GM19324 (cell line): Measurements from ENCODE around the gene EXOC3L2.

Source experiments
- ATAC-seq: cut with Tn5 transposase; IDR thresholded peaks from one replicate; pipeline ENCODE4 v1.9.1; 2021; ENCODE audit warnings: mild to moderate bottlenecking, moderate library complexity; ENCODE audit not compliant: unreplicated experiment, low FRiP score

Gene EXOC3L2

GRCh38 chr19:45223879-45224278 lies 21.3 kb downstream of the EXOC3L2 start:
- no peak for ATAC-seq

GRCh38 chr19:45222724-45223123 lies 22.5 kb downstream of the EXOC3L2 start:
- ATAC-seq = no peak

- ATAC-seq = no peak
These were observed 26.1 kb downstream of the EXOC3L2 start for GRCh38 chr19:45218911-45219743.

GRCh38 chr19:45218426-45218825 lies 26.8 kb downstream of the EXOC3L2 start:
- no peak for ATAC-seq

GRCh38 chr19:45217957-45218334 lies 27.3 kb downstream of the EXOC3L2 start:
- ATAC-seq = no peak

- ATAC-seq = no peak
These were observed 27.8 kb downstream of the EXOC3L2 start for GRCh38 chr19:45217193-45217956.

GRCh38 chr19:45216667-45217066 lies 28.5 kb downstream of the EXOC3L2 start:
- ATAC-seq = no peak

- ATAC-seq = no peak
These were observed 29.6 kb downstream of the EXOC3L2 start for GRCh38 chr19:45215391-45216191.

- ATAC-seq = no peak
These were observed 32.2 kb downstream of the EXOC3L2 start for GRCh38 chr19:45213031-45213430.

- no peak for ATAC-seq
These were observed 33.3 kb downstream of the EXOC3L2 start for GRCh38 chr19:45211751-45212381.

GRCh38 chr19:45206328-45206727 lies 38.9 kb downstream of the EXOC3L2 start:
- no peak for ATAC-seq

- no peak for ATAC-seq
These were observed 39.4 kb downstream of the EXOC3L2 start for GRCh38 chr19:45205810-45206209.

GRCh38 chr19:45202637-45203036 lies 42.6 kb downstream of the EXOC3L2 start:
- no peak for ATAC-seq

- no peak for ATAC-seq
These were observed 44.6 kb downstream of the EXOC3L2 start for GRCh38 chr19:45200568-45200967.

GRCh38 chr19:45195764-45196163 lies 49.4 kb downstream of the EXOC3L2 start:
- ATAC-seq = no peak

GRCh38 chr19:45191375-45191774 lies 53.8 kb downstream of the EXOC3L2 start:
- ATAC-seq = no peak

- no peak for ATAC-seq
These were observed 55.2 kb downstream of the EXOC3L2 start for GRCh38 chr19:45189971-45190370.

- no peak for ATAC-seq
These were observed 57.6 kb downstream of the EXOC3L2 start for GRCh38 chr19:45187421-45188100.

- no peak for ATAC-seq
These were observed 58.5 kb downstream of the EXOC3L2 start for GRCh38 chr19:45186509-45187334.
